ENCODE data around the gene PTCH2.
"Not testable (repeated sequence)": the region's sequence is repeated elsewhere in the genome, so short reads cannot be mapped to it uniquely, and the experiment has no call there.

PTCH2 gene

DNA sequence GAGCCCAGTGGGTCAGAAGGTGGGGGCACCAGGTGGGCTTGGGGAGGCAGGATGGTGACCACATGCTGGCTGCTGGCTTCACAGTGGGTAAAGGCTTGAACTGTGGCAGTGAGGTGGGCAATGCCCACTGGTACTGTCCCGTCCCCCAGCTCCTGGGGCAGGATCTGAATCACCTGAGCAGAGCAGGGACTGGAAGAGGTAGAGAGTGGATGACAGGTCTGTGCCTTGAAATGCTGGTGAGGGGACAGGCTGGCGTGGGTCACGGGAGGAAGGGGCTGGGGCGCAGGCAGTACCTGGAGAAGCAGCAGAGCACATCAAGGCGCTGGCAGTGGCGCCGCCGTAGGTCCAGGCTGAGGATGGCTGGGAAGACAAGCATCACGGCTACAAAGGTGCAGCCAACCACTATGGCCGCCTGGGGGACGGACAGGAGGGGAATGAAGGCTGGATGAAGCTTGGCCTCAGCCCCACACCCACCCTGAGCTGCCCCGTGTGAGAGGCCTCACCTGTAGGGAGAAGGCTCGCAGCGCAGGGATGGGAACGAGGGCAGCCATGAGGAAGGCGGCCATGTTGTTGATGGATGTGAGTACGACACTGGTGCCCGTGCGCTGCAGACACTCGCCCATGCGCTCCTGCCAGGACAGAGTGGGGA lies 14.9 kb downstream of the PTCH2 start:
- ChIA-PET CTCF (interaction anchor here (1.0 to 3.2 kb wide), 3 partner anchors 8 to 29 kb away, joined by 3 to 17 read pairs (median 4); no protein-coding TSS in a partner anchor), POLR2A (no interaction called here)
- TF ChIP-seq, protein P1, sequence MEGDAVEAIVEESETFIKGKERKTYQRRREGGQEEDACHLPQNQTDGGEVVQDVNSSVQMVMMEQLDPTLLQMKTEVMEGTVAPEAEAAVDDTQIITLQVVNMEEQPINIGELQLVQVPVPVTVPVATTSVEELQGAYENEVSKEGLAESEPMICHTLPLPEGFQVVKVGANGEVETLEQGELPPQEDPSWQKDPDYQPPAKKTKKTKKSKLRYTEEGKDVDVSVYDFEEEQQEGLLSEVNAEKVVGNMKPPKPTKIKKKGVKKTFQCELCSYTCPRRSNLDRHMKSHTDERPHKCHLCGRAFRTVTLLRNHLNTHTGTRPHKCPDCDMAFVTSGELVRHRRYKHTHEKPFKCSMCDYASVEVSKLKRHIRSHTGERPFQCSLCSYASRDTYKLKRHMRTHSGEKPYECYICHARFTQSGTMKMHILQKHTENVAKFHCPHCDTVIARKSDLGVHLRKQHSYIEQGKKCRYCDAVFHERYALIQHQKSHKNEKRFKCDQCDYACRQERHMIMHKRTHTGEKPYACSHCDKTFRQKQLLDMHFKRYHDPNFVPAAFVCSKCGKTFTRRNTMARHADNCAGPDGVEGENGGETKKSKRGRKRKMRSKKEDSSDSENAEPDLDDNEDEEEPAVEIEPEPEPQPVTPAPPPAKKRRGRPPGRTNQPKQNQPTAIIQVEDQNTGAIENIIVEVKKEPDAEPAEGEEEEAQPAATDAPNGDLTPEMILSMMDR (IDR thresholded peaks at IDR 0.05; ENCODE audit: control extremely low read depth, extremely low read depth, low read depth, missing control alignments): no peak
- DNase-seq (ENCODE audit: extremely low spot score): no peak

DNA sequence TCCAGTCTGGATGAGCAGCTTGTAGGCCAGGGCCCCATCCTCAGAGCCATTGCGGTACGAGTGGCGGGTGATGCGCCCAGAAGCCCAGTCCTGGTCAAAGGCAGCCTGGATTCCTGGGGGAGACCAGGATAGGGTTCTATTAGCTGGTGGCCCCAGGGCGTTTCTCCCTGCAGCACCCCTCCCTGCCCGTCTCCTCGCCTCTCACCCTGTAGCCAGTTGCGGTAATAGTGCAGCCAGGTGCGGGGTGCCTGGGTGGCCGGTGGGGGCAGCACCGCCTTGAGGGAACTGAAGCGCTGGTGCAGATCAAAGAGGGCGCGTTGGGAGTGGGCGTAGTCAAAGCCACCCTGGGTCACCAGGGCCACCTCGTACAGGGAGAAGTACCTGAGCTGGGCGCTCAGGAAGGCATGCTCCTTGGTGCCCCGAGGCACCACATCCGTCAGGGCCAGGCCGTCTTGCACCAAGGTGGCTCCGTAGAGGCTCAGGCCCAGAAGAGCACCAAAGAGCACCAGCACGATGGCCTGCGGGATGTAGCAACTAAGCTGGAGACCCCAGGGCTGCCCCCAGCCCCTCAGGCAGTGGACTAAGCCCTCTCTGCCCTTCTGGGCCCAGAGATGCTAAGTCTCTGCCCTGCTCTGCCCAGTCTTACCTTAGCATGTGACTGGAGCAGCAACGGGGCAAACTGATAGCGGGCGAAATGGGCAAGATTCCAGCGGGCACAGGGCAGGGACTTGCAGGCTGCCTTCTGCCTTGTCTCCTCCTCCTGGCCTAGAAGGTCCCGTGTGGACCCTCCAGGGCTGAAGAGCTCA lies 15.7 kb downstream of the PTCH2 start:
- CTCF ChIA-PET: interaction anchor here (1.0 to 3.2 kb wide), 3 partner anchors 8 to 29 kb away, joined by 3 to 17 read pairs (median 4); no protein-coding TSS in a partner anchor
- DNase-seq (ENCODE audit: extremely low spot score): no peak
- TF ChIP-seq, protein P1 (IDR thresholded peaks at IDR 0.05; ENCODE audit: control extremely low read depth, extremely low read depth, low read depth, missing control alignments): no peak
- POLR2A ChIA-PET: no interaction called here

DNA sequence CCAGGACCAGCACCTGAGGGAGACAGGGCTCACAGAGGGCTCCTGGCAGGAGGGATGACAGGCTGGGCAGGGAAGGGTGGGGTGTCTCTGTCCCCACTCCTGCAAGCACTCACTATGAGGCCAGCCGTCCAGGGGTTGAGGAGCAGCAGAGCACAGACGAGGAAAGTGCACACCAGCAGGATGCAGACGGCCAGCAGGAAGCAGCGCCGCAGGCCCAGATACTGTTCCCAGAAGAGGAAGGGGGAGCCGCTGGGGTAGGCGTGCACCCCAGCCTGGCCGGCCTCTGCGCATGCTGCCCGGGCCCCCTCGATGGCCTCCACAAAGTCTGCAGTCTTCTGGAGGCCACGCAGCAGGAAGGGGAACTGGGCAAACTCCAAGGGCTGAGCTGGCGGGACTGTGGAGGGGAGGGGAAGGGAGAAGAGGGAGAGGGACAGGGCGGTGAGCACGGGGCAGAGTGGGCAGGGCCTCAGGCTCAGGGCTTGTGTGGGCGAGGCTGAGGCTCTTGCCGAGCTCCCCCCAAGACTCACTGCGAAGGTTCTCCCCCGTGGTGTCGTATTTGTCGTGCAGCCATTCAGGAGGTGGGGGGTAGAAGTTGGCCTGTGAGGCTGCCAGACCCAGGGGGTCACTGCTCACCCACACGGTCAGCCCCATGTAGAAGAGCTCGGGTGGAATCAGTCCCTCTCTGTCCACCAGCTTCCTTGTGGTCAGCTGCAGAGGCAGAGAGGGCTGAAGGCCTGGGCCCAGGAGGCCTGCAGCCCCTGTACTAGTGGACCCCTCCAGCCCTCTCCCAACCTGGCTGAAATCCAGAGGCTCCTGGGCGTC lies 16.5 kb downstream of the PTCH2 start:
- TF ChIP-seq, protein P1 (IDR thresholded peaks at IDR 0.05; ENCODE audit: control extremely low read depth, extremely low read depth, low read depth, missing control alignments): no peak
- ChIA-PET POLR2A (interaction anchor here (0.6 kb wide), 1 partner anchor 8 kb away, joined by 3 read pairs; no protein-coding TSS in a partner anchor), CTCF (interaction anchor here (1.1 to 3.2 kb wide), 3 partner anchors 9 to 26 kb away, joined by 4 to 17 read pairs (median 4); partner anchors contain the start of gene PLK3)
- no peak for DNase-seq (ENCODE audit: extremely low spot score)

DNA sequence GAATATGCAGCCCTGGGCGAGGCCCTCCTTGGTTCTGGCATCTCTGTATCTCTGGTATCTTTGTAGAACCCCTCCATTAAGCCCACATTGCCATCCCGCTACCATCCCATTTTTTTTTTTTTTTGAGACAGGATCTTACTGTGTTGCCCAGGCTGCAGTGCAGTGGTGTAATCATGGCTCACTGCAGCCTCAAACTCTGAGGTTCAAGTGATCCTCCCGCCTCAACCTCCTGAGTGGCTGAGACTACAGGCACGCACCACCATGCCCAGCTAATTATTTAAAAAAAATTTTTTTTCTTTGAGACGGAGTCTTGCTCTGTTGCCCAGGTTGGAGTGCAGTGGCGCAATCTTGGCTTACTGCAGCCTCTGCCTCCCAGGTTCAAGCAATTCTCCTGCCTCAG lies 18.7 kb downstream of the PTCH2 start:
- DNase-seq (ENCODE audit: extremely low spot score); POLR2A ChIA-PET: not testable (repeated sequence)
- CTCF ChIA-PET: interaction anchor here (1.2 to 3.3 kb wide), 2 partner anchors 11 to 477 kb away, joined by 3 to 19 read pairs; no protein-coding TSS in a partner anchor

DNA sequence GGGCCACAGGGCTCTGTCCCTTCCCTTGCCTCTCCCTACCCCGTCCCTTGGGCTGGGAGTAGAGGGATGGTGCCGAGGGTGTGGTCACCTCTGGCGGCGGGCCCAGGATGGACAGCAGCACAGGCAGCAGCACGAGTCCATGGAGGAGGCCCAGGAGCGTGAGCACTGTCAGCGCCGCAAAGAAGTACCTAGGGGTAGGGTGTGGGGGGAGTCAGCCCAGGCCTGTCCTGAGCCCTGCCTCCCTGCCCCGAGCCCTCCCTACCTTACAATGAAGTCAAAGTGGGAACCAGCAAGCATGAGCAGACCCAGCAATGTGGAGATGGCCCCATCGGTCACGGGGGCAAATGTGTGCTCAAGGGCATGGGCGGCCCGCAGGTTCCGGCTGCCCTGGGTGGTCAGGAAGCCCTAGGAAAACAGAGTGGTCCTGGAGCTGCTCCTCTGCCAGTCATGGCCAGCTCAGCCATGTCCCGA lies 20.0 kb downstream of the PTCH2 start:
- ChIA-PET POLR2A (interaction anchor here (1.8 to 2.1 kb wide), 2 partner anchors 9 to 23 kb away, joined by 7 to 13 read pairs; partner anchors contain the start of gene PLK3), CTCF (interaction anchor here (1.2 to 3.3 kb wide), 7 partner anchors 13 to 478 kb away, joined by 3 to 19 read pairs (median 4); partner anchors contain the start of gene PTCH2)
- TF ChIP-seq, protein P1 (IDR thresholded peaks at IDR 0.05; ENCODE audit: control extremely low read depth, extremely low read depth, low read depth, missing control alignments): no peak
- no peak for DNase-seq (ENCODE audit: extremely low spot score)

DNA sequence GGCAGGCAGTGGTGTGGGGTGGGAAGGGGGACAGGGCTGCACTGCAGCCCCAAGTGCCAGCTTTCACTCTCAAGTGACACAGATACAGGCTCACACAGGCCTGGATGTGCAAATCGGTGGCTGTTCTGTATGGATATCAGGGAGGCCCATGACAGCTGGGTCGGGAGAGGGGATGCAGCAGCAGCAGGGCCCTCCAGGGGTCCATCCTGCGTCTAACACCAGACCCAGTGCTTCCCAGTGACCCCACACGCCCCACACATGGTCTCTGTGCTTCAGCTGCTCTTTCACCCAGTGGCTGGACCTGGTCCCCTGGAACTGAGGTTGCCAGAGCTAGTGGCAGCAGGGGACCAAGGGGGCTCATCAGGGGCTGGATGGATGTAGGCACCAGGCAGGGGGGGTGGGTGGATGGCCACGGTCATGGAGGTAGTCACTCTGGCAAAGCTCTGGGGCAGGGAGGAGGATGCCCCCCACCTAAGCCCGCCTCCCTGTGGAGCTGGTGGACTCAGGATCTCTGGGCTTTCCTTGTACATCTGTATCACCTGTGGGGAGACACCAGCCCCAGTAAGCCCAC lies 20.8 kb downstream of the PTCH2 start:
- TF ChIP-seq, protein P1 (IDR thresholded peaks at IDR 0.05; ENCODE audit: control extremely low read depth, extremely low read depth, low read depth, missing control alignments): no peak
- ChIA-PET CTCF (interaction anchor here (0.8 to 5.4 kb wide), 9 partner anchors 8 to 91 kb away, joined by 3 to 42 read pairs (median 5); partner anchors contain the start of genes BTBD19, DYNLT4, PTCH2 and RNU5D-1), POLR2A (interaction anchor here (0.5 to 5.5 kb wide), 4 partner anchors 8 to 22 kb away, joined by 3 to 120 read pairs (median 10); partner anchors contain the start of genes BTBD19, DYNLT4 and PLK3)
- no peak for DNase-seq (ENCODE audit: extremely low spot score)

Data from GM10248 (cell line).